Measurements from ENCODE around the gene ADGRD1.

Gene ADGRD1

GRCh38 chr12:131063413-131063812 is 109.7 kb downstream of the ADGRD1 start:
- intact Hi-C loops (cut with DNase I; ENCODE audit: low total_unique reads): no loop called here
- peak; percentile 12 to 18 for DNase-seq
- H3K27me3 ChIP-seq: no peaks in the 10 kb centered on the region
- no peaks in the 10 kb centered on the region for H3K9me3 ChIP-seq
- no peak overlapping the region for H3K27ac ChIP-seq
- TF ChIP-seq CTCF (IDR thresholded peaks at IDR 0.05): no peak
- H3K4me3 ChIP-seq: no peak overlapping the region
- H3K4me1 ChIP-seq: no peaks in the 10 kb centered on the region
- H3K36me3 ChIP-seq: no peaks in the 10 kb centered on the region

DNA sequence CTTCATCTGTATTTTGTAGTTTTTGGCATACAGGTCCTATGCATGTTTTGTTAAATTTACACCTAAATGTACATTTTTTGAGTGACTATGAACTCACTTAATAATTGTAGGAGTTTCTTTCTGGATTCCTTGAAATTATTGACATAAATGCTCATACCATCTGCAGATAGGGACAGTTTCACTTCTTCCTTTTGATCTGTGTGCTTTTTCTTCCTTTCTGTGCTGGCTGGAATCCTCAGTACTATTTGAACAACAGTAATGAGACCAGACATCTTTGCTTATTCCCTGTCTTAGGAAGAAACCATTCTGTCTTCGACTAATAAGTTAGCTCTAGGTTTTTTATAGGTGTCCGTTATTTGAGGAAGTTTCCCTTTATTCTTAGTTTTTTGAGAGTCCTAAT is 110.3 kb downstream of the ADGRD1 start:
- no peak for DNase-seq
- Histone ChIP-seq H3K4me1 (no peaks in the 10 kb centered on the region), H3K36me3 (no peaks in the 10 kb centered on the region), H3K27ac (no peak overlapping the region), H3K27me3 (no peaks in the 10 kb centered on the region), H3K4me3 (no peak overlapping the region), H3K9me3 (no peaks in the 10 kb centered on the region)
- intact Hi-C loops (cut with DNase I; ENCODE audit: low total_unique reads): no loop called here
- no peak for TF ChIP-seq CTCF (IDR thresholded peaks at IDR 0.05)

GRCh38 chr12:131065279-131065678 is 111.6 kb downstream of the ADGRD1 start:
- TF ChIP-seq CTCF (IDR thresholded peaks at IDR 0.05): no peak
- H3K27me3 ChIP-seq: no peaks in the 10 kb centered on the region
- peak; percentile 16 to 51 for DNase-seq
- intact Hi-C loops (cut with DNase I; ENCODE audit: low total_unique reads): no loop called here
- no peaks in the 10 kb centered on the region for H3K36me3 ChIP-seq
- no peaks in the 10 kb centered on the region for H3K4me1 ChIP-seq
- no peak overlapping the region for H3K4me3 ChIP-seq
- H3K9me3 ChIP-seq: no peaks in the 10 kb centered on the region
- H3K27ac ChIP-seq: no peak overlapping the region

GRCh38 chr12:131065801-131066200 is 112.1 kb downstream of the ADGRD1 start:
- Histone ChIP-seq H3K36me3 (no peaks in the 10 kb centered on the region), H3K4me1 (no peaks in the 10 kb centered on the region), H3K4me3 (no peak overlapping the region), H3K27me3 (no peaks in the 10 kb centered on the region), H3K9me3 (no peaks in the 10 kb centered on the region), H3K27ac (no peak overlapping the region)
- DNase-seq: peak in 1 of 2 donors; percentile 28
- no peak for TF ChIP-seq CTCF (IDR thresholded peaks at IDR 0.05)
- intact Hi-C loops (cut with DNase I; ENCODE audit: low total_unique reads): no loop called here

GRCh38 chr12:131066207-131066885 is 112.6 kb downstream of the ADGRD1 start:
- Histone ChIP-seq H3K4me1 (no peaks in the 10 kb centered on the region), H3K4me3 (no peak overlapping the region), H3K27ac (no peak overlapping the region), H3K27me3 (no peaks in the 10 kb centered on the region), H3K36me3 (no peaks in the 10 kb centered on the region), H3K9me3 (no peaks in the 10 kb centered on the region)
- peak; percentile 17 to 64 for DNase-seq
- intact Hi-C loops (cut with DNase I; ENCODE audit: low total_unique reads): no loop called here
- TF ChIP-seq CTCF (IDR thresholded peaks at IDR 0.05): no peak

All from tibial artery (tissue), 4 donors.